Measurements from ENCODE around the gene MAN1A1.

DNA sequence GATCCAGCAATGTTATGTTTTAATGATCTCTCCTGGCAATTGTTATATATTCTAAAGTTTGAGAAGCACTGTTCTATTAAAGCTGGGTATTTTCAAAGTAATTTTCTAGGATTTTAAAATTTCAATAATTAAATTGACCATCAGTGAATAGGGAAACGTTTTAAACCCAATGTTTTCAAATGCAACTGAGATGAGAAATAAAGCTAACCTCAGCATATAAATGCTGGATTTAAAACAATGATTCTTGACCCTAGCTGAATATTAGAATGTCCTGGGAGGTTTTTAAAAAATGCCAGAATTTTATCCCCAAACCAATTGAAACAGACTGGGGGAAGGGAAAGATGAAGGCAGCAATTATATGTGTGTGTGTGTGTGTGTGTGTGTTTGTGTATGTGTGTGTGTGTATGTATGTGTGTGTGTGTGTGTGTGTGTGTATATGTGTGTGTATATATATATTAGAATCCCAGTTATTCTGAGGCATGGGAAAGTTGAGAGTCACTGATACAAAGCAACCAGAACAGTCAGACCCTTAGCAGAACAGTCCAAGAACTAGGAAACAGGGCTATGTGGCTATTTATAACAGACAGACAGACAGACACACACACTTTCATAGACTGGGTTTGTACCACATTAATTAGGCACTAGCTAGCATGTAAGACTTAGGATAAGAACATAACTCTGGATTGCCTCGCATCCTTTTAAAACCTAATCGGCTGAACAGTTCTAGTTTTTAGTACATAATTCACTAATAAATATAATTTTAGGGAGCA is 107.8 kb downstream of the MAN1A1 start:
- no peak for TF ChIP-seq NANOG (IDR thresholded peaks at IDR 0.05; ENCODE audit: borderline replicate concordance)
- TF ChIP-seq, protein P1, sequence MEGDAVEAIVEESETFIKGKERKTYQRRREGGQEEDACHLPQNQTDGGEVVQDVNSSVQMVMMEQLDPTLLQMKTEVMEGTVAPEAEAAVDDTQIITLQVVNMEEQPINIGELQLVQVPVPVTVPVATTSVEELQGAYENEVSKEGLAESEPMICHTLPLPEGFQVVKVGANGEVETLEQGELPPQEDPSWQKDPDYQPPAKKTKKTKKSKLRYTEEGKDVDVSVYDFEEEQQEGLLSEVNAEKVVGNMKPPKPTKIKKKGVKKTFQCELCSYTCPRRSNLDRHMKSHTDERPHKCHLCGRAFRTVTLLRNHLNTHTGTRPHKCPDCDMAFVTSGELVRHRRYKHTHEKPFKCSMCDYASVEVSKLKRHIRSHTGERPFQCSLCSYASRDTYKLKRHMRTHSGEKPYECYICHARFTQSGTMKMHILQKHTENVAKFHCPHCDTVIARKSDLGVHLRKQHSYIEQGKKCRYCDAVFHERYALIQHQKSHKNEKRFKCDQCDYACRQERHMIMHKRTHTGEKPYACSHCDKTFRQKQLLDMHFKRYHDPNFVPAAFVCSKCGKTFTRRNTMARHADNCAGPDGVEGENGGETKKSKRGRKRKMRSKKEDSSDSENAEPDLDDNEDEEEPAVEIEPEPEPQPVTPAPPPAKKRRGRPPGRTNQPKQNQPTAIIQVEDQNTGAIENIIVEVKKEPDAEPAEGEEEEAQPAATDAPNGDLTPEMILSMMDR (conservative IDR thresholded peaks at IDR 0.05; ENCODE audit: low read depth in 2 of 2) = no peak
- TF ChIP-seq CREB1 (CRISPR knock-in tag; IDR thresholded peaks at IDR 0.05; ENCODE audit: low read depth) = no peak
- TF ChIP-seq JUNB (IDR thresholded peaks at IDR 0.05; ENCODE audit: unreplicated experiment) = no peak
- TF ChIP-seq POLR2AphosphoS5 (IDR thresholded peaks at IDR 0.05; ENCODE audit: low read depth) = no peak
